ENCODE measurements around the gene ATP5ME. TPM values are rescaled to one million over a fixed set of nuclear protein-coding genes. Genes with fewer than 3 reads are reported as not detected.
"Not testable (repeated sequence)": the region's sequence is repeated elsewhere in the genome, so short reads cannot be mapped to it uniquely, and the experiment has no call there.

The ATP5ME gene
- total RNA-seq, 1 experiment from 2014 or later = 425 TPM

DNA sequence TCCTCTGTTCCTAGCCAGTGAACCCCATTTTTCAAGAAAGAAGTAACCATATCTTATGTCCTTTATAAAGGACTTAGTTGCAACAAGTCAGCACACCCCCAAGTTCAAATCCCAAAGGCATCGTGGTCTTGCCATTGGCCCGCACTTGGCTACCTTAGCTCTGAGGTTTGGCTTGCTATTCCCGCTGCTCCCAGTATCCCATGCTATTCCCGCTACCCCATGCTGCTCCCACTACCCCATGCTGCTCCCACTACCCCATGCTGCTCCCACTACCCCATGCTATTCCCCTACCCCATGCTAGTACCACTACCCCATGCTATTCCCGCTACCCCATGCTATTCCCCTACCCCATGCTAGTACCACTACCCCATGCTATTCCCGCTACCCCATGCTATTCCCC is 5.9 kb downstream of the ATP5ME start:
- not testable (repeated sequence) for H3K27me3 Mint-ChIP-seq (ENCODE audit: low read depth); H3K4me1 Mint-ChIP-seq; H3K9me3 ChIP-seq (ENCODE audit: control insufficient read depth, low read depth, low read length); H2AFZ ChIP-seq (ENCODE audit: low read length); H2AK5ac ChIP-seq (ENCODE audit: insufficient read length, low read length); H2BK15ac ChIP-seq (ENCODE audit: low read depth, low read length); H3K18ac ChIP-seq (ENCODE audit: insufficient read length, low read depth, low read length); H3K27me3 ChIP-seq (ENCODE audit: insufficient read depth, low read length); H2BK5ac ChIP-seq (ENCODE audit: insufficient read length, low read length); H4K8ac ChIP-seq (replicated peaks; ENCODE audit: insufficient read length, low read depth, low read length); H3K27ac ChIP-seq (ENCODE audit: insufficient read length, low read depth, low read length); H3K56ac ChIP-seq (ENCODE audit: insufficient read length, low read depth, low read length); H3K4me1 ChIP-seq (ENCODE audit: insufficient read depth, low read length); H3T11ph ChIP-seq (ENCODE audit: low read length); H3K14ac ChIP-seq (ENCODE audit: insufficient read depth, low read length); H3K27ac Mint-ChIP-seq; H4K5ac ChIP-seq (ENCODE audit: insufficient read length, low read depth, low read length); H4K91ac ChIP-seq (ENCODE audit: insufficient read length, low read depth, low read length); H2BK20ac ChIP-seq (ENCODE audit: low read depth, low read length, poor library complexity, severe bottlenecking); H4K20me1 ChIP-seq (ENCODE audit: control insufficient read depth, insufficient read depth, insufficient read length); H3K79me2 ChIP-seq (ENCODE audit: insufficient read depth, low read length); H3K9me3 Mint-ChIP-seq; H3K4me3 Mint-ChIP-seq; H3K79me1 ChIP-seq (ENCODE audit: insufficient read depth, low read depth, low read length, poor library complexity, severe bottlenecking); DNase-seq; H3K4ac ChIP-seq (ENCODE audit: low read depth, low read length); H3K4me2 ChIP-seq (ENCODE audit: insufficient read depth, insufficient read length, low read length); H2BK12ac ChIP-seq (ENCODE audit: insufficient read length, low read depth, low read length); H3K23ac ChIP-seq (ENCODE audit: insufficient read length, low read depth, low read length); H2BK120ac ChIP-seq (ENCODE audit: low read depth, low read length, poor library complexity, severe bottlenecking); H3K23me2 ChIP-seq (ENCODE audit: insufficient read length, low read depth, low read length, poor library complexity, severe bottlenecking); H3K9ac ChIP-seq (ENCODE audit: extremely low read depth, insufficient read length, low read length)
- WGBS (ENCODE audit: extremely low coverage, insufficient read length, low lambda C conversion rate) = no CpG with 5 or more reads among the region's 6 CpGs
- peaks cover 18 to 26% (median 25%) of the 10 kb centered on the region in 3 experiments; a peak in 6 of 7 replicates for H3K36me3 Mint-ChIP-seq (ENCODE audit: insufficient read depth in 1 of 3, low read depth in 3 of 3)

All from H9 (cell line).